Gastrocnemius medialis (tissue), 4 donors: ENCODE results near the gene DIP2B. TPM values are rescaled to one million over a fixed set of nuclear protein-coding genes. Genes with fewer than 3 reads are reported as not detected.
A peak's percentile ranks its signal among the peaks of the same experiment; 100 is the strongest.
"Not testable (repeated sequence)": the region's sequence is repeated elsewhere in the genome, so short reads cannot be mapped to it uniquely, and the experiment has no call there.

Experiments used
- ATAC-seq, 2 donors: fragments of 150-250 bp; one replicate each; pipeline ENCODE4 v1.9.1; 2016
- DNase-seq, 2 donors: peaks; one replicate each; pipeline ENCODE4 v3.0.0-alpha.2; 2019
- H3K27ac ChIP-seq, 4 donors: fragments of 200-600 bp; sonication (generic); 1 replicate in 1 of 4; 2 replicates in 3 of 4; pipeline ENCODE4 v1.5.1; 2016 to 2018; ENCODE audit warnings: mild to moderate bottlenecking in 2 of 4, moderate library complexity in 1 of 4
- H3K27me3 ChIP-seq, 3 donors: fragments of 200-600 bp; sonication (generic) in 2 of 3; 1 replicate in 1 of 3; 2 replicates in 2 of 3; pipeline versions ENCODE4 v1.5.1 to v1.6.0; 2016 to 2019; ENCODE audit warnings: mild to moderate bottlenecking in 1 of 3, moderate library complexity in 1 of 3
- H3K36me3 ChIP-seq, 2 donors: fragments of 200-600 bp; sonication (generic) in 1 of 2; one replicate each; pipeline ENCODE4 v1.5.1; 2017 to 2018
- H3K4me1 ChIP-seq, 2 donors: fragments of 200-600 bp; sonication (generic) in 1 of 2; one replicate each; pipeline ENCODE4 v1.5.1; 2016 to 2017; ENCODE audit warnings: mild to moderate bottlenecking in 2 of 2
- H3K4me3 ChIP-seq, 4 donors: fragments of 200-600 bp; sonication (generic) in 3 of 4; 1 replicate in 1 of 4; 2 replicates in 3 of 4; pipeline ENCODE4 v1.5.1; 2016 to 2019; ENCODE audit warnings: mild to moderate bottlenecking in 2 of 4
- H3K9me3 ChIP-seq, 3 donors: fragments of 200-600 bp; sonication (generic) in 2 of 3; 1 replicate in 1 of 3; 2 replicates in 2 of 3; pipeline ENCODE4 v1.5.1; 2016 to 2019
- POLR2A ChIP-seq, 2 donors: fragments of 450-650 bp; IDR thresholded peaks; one replicate each; pipeline ENCODE4 v1.6.1; 2017; ENCODE audit warnings: antibody characterized with exemption in 2 of 2, mild to moderate bottlenecking in 2 of 2, moderate library complexity in 2 of 2
- in situ Hi-C, 4 donors: fragments of 200-750 bp; cut with MboI; loops; one replicate each; pipeline versions ENCODE4 v1.15.0 to v1.8.0; 2017; ENCODE audit warnings: low sequenced_read_pairs in 4 of 4
- intact Hi-C: fragments of 100-400 bp; cut with DNase I; formaldehyde crosslinking; loops from one replicate; pipeline ENCODE4 v1.15.1; 2023; ENCODE audit warnings: low total_unique reads
- total RNA-seq, 4 donors: library from RNA; depleted of rRNA; stranded (reverse); fragments of >200 nt; gene quantifications; one replicate each; pipeline versions ENCODE4 v1.1.0 to v1.2.3, GENCODE V29; 2016
- TF ChIP-seq, protein P1 (sequence below), 5 experiments: fragments of 450-650 bp in 3 of 5; fragments of 200-600 bp in 2 of 5; sonication (generic) in 2 of 5; IDR thresholded peaks in 4 of 5; conservative IDR thresholded peaks in 1 of 5; 1 replicate in 4 of 5; 2 replicates in 1 of 5; pipeline ENCODE4 v1.5.1; 2016 to 2019; ENCODE audit warnings: antibody characterized with exemption in 5 of 5, mild to moderate bottlenecking in 3 of 5, moderate library complexity in 3 of 5

DIP2B gene
- total RNA-seq, 4 donors from 2014 or later: 11.5 to 15.2 (median 12.2) TPM

DNA sequence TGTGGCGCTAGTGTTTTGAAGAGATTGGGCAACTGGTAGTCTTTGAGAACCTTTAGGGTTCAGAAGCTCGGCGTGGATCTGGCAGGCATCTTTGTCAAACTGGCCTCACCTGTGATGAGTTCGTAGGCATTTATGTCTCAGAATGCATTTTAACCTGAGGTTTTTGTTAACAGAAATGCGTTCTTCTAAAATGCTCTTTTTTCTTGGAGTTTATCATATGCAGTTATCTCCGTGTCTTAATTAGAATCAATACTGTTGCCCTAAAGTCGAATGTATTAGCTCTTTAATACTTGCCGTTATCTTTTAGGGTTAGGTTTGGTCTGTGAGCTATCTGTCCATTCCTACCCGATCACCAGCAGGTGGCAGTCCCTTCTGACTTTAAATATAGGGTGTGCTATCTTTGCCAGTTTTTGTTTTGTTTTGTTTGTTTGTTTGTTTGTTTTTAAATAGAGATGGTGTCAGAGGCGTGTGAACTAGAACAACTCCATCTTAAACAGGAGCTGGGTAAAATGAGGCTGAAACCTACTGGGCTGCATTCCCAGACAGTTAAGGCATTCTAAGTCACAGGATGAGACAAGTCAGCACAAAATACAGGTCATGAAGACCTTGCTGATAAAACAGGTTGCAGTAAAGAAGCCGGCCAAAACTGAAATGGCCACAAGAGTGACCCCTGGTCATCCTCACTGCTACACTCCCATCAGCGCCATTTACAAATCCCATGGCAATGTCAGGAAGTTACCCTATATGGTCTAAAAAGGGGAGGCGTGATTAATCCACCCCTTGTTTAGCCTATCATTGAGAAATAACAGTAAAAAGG lies 260.5 kb downstream of the DIP2B start:
- no peaks in the 10 kb centered on the region for H3K36me3 ChIP-seq
- intact Hi-C loops: loop anchor here (1.0 to 10.0 kb wide), 5 partner anchors 59 to 469 kb away; partner anchors contain the start of genes DAZAP2 and SLC11A2
- peaks cover 42 to 57% of the 10 kb centered on the region in 2 donors for H3K4me1 ChIP-seq
- no peaks in the 10 kb centered on the region for H3K9me3 ChIP-seq
- H3K4me3 ChIP-seq: peak overlapping the region; percentile 92 to 99 (median 98)
- no peaks in the 10 kb centered on the region for H3K27me3 ChIP-seq
- ATAC-seq (peak; percentile 54 to 65), DNase-seq (peak; percentile 38 to 57)
- in situ Hi-C loops: loop anchor here in 1 of 4 donors (5.0 kb wide), 1 partner anchor 222 kb away; no protein-coding TSS in a partner anchor
- peak overlapping the region; percentile 97 to 100 (median 99) for H3K27ac ChIP-seq
- no peak for TF ChIP-seq POLR2A (IDR thresholded peaks at IDR 0.05)
- TF ChIP-seq, protein P1, sequence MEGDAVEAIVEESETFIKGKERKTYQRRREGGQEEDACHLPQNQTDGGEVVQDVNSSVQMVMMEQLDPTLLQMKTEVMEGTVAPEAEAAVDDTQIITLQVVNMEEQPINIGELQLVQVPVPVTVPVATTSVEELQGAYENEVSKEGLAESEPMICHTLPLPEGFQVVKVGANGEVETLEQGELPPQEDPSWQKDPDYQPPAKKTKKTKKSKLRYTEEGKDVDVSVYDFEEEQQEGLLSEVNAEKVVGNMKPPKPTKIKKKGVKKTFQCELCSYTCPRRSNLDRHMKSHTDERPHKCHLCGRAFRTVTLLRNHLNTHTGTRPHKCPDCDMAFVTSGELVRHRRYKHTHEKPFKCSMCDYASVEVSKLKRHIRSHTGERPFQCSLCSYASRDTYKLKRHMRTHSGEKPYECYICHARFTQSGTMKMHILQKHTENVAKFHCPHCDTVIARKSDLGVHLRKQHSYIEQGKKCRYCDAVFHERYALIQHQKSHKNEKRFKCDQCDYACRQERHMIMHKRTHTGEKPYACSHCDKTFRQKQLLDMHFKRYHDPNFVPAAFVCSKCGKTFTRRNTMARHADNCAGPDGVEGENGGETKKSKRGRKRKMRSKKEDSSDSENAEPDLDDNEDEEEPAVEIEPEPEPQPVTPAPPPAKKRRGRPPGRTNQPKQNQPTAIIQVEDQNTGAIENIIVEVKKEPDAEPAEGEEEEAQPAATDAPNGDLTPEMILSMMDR (IDR thresholded peaks at IDR 0.05 in 4 of 5, conservative IDR thresholded peaks at IDR 0.05 in 1 of 5): peak; percentile 69 to 79 (median 72)

DNA sequence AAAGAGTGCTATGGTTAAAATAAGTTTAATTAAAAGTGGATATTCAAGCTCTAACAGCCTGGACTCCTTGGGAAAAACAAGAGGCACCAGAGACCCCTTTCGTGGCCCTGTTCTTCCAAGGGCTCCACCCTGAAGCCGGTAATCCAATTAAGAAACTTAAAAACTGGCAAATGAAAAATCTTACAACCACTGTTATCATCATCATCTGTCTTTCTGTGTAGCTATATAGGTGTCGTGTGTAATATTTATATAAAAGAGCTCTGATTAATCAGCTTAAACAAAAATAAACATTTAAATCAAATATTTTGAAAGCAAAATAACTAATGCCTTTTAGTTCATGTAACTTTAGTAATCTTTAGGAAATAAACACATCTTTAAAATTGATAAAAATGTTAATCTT lies 263.6 kb downstream of the DIP2B start:
- TF ChIP-seq, protein P1 (IDR thresholded peaks at IDR 0.05 in 4 of 5, conservative IDR thresholded peaks at IDR 0.05 in 1 of 5): no peak
- no peak for TF ChIP-seq POLR2A (IDR thresholded peaks at IDR 0.05)
- Histone ChIP-seq H3K27ac (peak overlapping the region; percentile 20 to 100 (median 73)), H3K4me3 (no peak overlapping the region), H3K36me3 (peaks cover 0 to 8% of the 10 kb centered on the region in 2 donors), H3K4me1 (peaks cover 37 to 47% of the 10 kb centered on the region in 2 donors), H3K9me3 (no peaks in the 10 kb centered on the region), H3K27me3 (no peaks in the 10 kb centered on the region)
- in situ Hi-C loops: loop anchor here in 1 of 4 donors (5.0 kb wide), 1 partner anchor 219 kb away; no protein-coding TSS in a partner anchor
- ATAC-seq (no peak), DNase-seq (no peak)
- intact Hi-C loops: loop anchor here (10.0 kb wide), 1 partner anchor 466 kb away; the partner anchor contains the start of gene DAZAP2

DNA sequence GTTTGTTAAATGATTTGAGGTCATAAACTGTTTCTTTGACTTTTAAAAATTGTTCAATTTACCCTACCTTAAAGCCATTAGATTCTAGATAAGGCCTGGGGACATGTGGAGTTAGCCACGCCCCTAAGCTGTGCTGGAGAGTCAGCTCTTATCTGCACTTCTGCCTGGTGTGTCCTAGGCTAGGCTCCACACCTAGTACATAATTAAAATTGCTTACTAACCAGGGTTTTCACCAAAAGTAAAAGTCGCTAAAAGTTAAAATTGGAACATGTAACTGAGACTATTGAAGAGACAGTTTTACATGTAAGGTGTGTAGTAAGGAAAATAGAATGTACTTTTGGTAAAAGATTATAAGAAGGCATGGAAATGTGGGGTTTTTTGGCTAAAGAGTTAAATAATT lies 264.0 kb downstream of the DIP2B start:
- not testable (repeated sequence) for H3K4me3 ChIP-seq, DNase-seq, H3K27me3 ChIP-seq, H3K36me3 ChIP-seq, ATAC-seq, H3K9me3 ChIP-seq
- in situ Hi-C loops (loop anchor here in 1 of 4 donors (5.0 kb wide), 1 partner anchor 218 kb away; no protein-coding TSS in a partner anchor), intact Hi-C loops (loop anchor here (10.0 kb wide), 1 partner anchor 466 kb away; the partner anchor contains the start of gene DAZAP2)
- peak overlapping the region; percentile 20 to 100 (median 73) for H3K27ac ChIP-seq
- peaks cover 39 to 51% of the 10 kb centered on the region in 2 donors for H3K4me1 ChIP-seq

DNA sequence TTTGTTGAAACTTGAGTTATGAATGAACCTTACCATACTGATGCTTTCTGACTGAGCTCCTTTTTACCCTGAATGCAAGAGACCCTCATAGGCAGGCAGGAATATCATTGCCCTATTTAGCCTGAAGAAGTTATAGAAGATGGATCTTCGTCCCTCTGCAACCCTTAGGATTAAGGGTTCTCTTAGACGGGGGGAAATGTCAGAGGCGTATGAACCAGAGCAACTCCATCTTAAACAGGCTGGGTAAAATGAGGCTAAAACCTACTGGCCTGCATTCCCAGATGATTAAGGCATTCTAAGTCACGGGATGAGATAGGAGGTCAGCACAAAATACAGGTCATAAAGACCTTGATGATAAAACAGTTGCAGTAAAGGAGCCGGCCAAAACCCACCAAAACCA lies 266.6 kb downstream of the DIP2B start:
- no peaks in the 10 kb centered on the region for H3K27me3 ChIP-seq
- H3K4me3 ChIP-seq: no peak overlapping the region
- TF ChIP-seq, protein P1 (IDR thresholded peaks at IDR 0.05 in 4 of 5, conservative IDR thresholded peaks at IDR 0.05 in 1 of 5): no peak
- no peak for TF ChIP-seq POLR2A (IDR thresholded peaks at IDR 0.05)
- peaks cover 0 to 8% of the 10 kb centered on the region in 2 donors for H3K36me3 ChIP-seq
- peaks cover 30 to 38% of the 10 kb centered on the region in 2 donors for H3K4me1 ChIP-seq
- H3K27ac ChIP-seq: peak overlapping the region; percentile 23 to 100 (median 64)
- ATAC-seq (no peak), DNase-seq (no peak)
- no peaks in the 10 kb centered on the region for H3K9me3 ChIP-seq
- in situ Hi-C loops (no loop called here), intact Hi-C loops (no loop called here)

DNA sequence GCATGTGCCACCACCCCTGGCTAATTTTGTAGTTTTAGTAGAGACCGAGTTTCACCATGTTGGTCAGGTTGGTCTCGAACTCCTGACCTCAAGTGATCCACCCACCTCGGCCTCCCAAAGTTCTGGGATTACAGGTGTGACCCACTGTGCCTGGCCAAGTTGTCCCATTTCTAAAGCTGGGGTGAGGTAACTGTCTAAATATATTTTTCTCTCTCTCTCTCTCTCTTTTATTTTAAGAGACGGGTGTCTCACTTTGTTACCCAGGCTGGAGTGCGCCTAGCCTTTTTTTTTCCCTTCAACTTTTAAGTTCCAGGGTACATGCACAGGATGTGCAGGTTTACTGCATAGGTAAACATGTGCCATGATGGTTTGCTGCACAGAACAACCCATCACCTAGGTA lies 267.7 kb downstream of the DIP2B start:
- intact Hi-C loops (no loop called here), in situ Hi-C loops (no loop called here)
- no peaks in the 10 kb centered on the region for H3K9me3 ChIP-seq
- ATAC-seq (peak; percentile 32 to 53), DNase-seq (no peak)
- peaks cover 30 to 36% of the 10 kb centered on the region in 2 donors for H3K4me1 ChIP-seq
- TF ChIP-seq, protein P1 (IDR thresholded peaks at IDR 0.05 in 4 of 5, conservative IDR thresholded peaks at IDR 0.05 in 1 of 5): no peak
- TF ChIP-seq POLR2A (IDR thresholded peaks at IDR 0.05): no peak
- H3K4me3 ChIP-seq: no peak overlapping the region
- H3K36me3 ChIP-seq: peaks cover 0 to 8% of the 10 kb centered on the region in 2 donors
- H3K27me3 ChIP-seq: no peaks in the 10 kb centered on the region
- peak overlapping the region in 3 of 4 donors; percentile 67 to 100 (median 100) for H3K27ac ChIP-seq
